Measurements from ENCODE around the gene AGBL4.
"Not testable (repeated sequence)": the region's sequence is repeated elsewhere in the genome, so short reads cannot be mapped to it uniquely, and the experiment has no call there.

AGBL4 gene

DNA sequence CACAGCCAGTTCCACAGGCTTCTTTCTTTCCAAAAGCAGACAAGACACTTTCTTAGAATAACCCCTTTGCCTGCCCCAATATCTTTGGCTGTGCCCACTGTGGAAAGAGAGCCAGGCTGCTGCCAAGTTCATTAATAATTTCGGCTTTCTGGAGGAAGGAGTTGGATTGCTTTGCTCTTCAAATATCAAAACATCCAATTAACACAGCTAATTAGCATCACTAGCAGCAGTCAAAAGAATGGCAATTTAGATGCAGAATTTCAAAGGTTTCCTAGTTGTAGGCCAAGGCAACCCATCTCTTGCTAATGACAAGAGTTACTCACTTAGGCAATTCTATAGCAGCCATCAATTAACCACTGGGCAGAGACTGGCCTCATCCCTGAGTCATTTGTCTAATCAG lies 1460.7 kb downstream of the AGBL4 start:
- DNase-seq, result no peak

DNA sequence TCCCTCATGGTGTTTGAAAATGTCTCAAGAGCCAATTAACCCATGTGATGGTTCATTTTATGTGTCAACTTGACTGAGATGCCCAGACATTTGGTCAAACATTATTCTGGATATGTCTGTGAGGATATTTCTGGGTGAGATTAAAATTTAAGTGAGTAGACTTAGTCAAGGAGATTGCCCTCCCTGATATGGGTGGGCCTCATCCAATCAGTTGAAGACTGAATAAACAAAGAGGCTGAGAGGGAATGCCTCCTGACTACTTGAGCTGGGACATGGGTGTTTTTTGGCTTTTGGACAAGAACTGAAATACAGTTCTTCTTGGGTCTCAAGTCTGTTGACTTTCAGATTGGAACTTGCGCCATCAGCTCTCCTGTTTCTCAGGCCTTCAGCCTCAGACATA lies 1462.3 kb downstream of the AGBL4 start:
- DNase-seq, result no peak

DNA sequence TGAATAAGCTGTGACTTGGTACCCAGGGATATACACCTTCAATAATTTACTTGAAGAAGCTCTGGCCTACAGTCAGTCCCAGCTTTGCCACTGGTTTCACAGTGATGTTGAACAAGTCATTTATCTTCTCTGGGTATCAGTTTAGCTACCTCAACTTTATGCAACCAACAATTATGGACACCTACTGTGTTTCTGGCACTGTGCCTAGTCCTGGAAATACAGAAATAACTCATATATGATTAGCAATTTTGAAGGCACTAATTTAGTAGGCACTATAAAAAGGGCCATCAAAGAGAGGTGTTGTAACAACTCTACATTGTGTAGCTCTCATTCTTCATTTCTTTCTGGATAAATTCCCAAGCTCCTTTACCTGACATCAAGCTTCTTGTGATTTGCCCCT lies 1463.2 kb downstream of the AGBL4 start:
- DNase-seq, result no peak

DNA sequence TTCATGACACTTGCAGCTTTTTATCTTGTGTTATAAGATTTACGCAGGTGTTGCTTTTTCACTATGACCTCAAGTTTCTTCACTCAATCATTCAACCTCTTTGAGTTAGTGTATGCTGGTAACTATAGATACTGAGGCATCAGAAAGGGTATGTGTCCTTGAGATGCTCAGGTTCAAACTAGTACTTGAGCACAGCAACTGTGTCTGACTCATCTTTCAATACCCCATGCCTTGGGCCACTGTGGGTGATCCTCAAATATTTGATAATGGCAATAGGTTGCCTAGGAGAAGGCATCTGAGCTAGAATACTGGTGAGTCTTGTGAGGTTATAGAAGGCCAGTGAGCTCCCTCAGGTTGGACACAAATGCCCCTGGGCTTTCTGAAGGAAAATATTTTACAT lies 1463.6 kb downstream of the AGBL4 start:
- no peak for DNase-seq

DNA sequence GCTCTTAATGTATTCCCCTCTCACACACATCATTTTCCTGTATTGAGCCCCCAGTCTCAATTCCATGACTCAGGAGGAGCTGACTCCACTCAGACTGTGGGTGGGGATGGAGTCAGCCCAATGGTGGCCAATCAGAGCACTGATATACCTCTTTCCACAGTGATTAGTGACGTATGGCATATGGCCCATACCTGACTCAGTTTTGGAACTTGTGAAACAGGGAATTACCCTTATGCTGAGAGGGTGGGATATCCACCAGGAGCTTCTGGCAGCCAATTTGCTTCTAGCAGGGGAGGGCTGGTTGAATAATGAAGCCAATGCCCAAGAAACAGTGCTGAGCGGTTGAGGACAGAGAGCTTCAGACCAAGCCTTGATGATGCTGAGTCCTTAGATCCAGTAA lies 1465.4 kb downstream of the AGBL4 start:
- no peak for DNase-seq

DNA sequence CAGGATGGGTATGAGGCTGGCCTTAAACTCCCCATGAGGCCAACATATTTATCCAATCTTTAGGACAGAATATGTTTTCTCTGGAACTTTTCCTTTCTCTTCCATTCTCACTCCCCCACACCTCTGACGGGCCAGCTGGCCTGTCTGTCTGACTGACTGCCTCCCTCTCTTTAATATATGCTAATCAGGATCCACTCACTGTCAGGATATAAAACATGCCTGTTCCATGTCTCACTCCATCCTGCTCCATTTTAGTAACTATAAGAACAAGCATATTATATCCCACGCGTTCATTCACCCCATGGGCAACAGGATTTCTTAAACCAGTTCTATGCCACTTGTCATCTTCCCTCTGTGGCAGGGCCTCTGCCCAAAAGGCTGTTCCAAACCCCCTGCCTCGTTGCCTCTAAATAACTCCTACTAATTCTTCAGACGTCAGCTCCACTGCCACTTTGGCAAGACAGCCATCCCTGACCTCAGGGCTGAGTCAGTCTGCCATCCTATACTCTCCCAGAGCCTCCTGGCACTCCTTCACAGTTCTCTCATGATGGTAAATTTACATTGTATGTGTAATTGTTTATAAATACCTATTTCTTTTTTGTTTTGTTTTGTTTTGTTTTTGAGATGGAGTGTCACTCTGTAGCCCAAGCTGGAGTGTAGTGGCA lies 1467.4 kb downstream of the AGBL4 start:
- no peak for DNase-seq

DNA sequence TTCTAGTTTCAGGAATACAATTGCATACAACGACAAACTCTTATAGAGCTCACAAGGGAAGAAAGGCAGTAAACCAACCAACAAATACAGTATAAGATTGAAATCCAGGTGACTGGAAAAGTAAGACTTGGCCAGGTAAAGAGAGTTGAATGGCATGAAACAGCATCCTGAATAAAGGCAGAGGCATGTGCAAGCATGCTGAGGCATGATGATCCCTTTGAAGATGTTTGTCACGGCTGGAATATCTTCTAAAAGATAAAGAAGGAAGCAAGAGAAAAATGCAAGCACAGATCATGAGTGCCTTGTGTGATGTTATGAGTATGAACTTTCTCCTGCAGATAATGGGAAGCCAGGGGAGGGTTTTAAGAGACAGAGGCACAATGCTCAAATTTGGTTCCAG lies 1468.5 kb downstream of the AGBL4 start:
- no peak for DNase-seq

DNA sequence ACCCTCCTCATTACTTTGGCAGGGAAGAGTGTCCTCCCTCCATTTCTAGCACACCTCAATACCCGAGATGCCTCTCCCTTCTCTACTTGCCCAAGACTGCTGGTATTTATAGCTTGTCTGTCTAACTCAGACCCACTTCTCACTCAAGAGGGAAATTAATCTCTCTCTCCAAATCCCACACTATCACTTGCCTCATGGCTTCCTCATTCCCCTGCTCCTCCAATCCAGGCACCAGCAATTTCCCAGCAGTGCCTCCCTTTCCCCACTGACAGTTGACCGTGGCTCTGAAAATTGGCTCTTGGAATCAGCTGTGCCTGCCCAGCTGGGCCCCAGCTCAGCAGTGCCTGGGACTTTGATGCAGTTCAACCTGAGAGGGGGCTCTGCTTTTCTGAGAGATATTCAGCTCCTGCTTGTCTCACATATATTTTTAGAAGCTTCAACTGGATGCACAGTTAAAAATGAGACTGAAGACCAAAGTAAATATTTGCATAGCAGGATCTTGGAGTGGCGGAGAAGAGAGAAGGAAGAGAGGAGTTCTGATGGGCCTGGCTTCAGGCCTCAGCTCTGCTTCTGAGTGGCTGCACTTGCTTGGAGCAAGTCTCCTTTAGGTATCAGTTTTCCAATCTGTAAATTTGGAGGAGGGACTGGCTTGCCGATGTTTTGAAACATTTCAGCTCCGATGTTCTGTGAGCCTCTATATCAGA lies 1470.7 kb downstream of the AGBL4 start:
- DNase-seq, result no peak

DNA sequence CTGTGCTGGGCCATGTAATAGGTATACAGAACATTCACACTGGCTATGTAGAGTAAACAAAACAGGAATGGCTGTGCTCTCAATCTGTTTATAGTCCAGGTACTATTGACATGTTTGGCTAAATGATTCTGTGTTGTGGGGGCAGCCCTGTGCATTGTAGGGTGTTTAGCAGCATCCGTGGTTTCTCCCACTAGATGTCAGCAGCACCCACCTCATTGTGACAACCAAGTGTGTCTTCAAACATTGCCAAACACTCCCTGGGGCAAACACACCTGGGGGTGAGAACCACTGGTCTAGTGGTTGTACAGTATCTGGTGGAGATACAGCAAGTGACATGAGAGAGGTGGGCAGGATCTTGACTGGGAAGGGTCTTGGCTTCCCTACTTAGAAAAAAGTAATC lies 1471.3 kb downstream of the AGBL4 start:
- DNase-seq, result no peak

DNA sequence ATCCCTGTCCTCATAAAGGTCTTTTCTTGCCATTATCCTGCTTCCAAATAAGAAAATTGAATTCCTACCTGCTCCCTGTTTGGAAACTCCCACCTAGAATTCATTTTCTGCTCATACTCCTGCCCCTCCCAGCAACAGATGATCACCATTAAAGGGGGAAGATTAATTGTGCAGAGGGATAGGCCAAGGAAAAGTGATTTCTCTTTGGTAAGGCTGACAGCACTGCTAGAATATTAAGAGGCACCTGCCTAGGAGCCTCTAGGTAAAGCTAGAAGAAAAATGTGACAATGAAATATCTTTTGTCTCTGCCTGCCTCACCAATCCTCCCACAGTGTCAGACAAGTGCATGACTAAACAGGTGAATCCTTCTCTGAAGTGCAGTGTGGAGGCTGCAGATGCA lies 1474.8 kb downstream of the AGBL4 start:
- no peak for DNase-seq

DNA sequence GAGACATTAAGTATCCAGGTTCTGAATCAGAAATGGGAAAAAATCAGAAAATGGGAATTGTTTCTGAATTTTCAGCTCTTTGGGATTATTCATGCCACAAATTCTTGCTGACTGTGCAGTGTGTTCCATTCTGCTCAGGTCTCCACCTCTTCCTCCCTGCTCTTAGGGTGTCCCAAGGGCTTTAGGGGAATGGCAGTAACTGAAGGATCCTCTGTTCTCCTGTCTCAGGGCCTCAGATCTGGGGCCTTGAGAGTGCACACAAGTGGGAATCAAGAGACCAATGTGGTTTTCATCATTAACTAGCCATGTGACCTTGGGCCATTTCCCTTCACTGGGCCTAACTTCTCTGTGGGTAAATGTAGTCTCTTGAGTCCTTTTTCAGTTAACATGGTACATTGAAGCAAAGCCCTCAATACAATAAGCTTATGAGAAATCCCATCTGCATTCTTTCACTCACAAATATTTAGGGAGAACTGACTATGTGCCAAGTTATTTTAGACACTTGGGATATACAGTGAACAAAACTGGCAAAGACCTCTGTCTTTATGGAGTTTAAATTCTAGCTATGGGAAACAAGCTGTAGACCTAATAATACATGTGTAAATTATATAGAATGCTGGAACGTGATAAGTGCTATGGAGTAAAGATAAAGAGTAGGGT lies 1476.1 kb downstream of the AGBL4 start:
- DNase-seq, result no peak

DNA sequence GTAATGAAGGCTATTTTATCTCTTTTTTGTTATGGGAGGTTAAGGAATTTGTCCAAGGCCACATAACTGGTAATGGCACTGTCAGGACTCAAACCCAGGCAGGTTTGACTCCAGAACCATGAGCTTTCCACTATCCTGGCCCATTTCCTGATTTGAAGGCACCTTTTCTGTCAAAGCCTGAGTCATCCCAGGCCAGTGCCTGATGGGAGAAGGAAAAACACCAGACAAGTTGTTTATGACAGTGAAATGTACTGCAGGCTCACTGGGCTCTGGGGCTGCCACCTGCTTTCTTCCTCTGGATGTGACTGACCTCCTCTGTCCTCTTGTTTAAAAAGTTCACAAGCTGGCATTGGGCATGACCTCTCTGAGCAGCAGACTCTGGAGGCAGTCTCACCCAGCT lies 1479.9 kb downstream of the AGBL4 start:
- DNase-seq, result no peak

DNA sequence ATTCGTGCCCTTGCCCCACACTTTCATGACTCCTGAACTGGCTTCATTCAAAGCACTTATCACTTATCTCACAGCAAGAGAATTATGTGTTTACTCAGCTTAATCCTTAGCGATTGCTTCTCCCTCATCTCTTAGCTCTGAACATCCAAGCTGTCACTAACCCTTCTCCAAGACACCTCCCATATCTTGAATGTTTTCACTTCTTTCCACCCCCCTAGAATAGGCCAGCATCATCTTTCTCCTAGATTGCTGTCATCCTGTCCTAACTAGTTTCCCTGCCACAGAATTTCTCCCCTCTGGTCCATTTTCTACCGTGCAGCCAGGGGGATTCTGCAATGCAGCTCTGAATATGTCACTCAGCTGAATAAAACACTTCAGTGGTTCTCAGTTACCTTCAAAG lies 1483.2 kb downstream of the AGBL4 start:
- DNase-seq, result no peak

DNA sequence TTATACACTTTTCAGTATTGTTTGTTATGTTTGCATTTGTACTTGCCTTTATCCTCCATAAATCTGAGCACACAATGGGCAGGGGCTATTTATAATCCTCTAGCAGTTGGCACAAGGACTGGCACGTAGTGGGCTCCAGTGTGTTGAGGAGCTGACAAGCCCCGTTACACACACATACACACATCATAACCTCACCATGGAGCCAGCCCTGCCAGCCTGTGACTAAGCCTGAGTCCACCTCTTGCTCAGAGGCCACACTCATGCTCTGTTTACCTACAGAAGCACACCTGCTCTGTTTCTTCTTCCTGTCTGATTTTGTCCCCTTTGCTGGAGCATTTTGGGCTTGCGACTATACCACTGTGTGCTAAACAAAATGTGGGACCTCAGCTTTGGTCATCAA lies 1487.3 kb downstream of the AGBL4 start:
- DNase-seq, result no peak

DNA sequence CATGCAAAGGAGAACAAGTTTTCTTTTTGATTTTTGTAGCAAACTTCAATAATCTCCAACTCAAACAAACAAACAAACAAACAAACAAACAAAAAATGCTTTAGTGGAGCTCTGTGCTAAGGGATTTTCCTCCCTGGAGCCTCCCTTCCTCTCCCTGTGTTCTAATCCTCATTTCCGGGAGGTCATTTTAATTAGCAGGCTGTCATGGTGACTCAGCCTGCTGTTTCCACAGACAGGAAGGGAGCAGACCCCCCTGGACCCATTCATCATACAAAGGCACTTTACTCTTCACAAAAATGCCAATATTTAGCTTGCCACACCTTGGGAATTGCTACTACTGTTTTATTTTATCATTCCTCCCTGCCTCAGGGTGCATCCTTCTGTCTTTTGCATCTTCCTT lies 1490.8 kb downstream of the AGBL4 start:
- DNase-seq, result no peak

DNA sequence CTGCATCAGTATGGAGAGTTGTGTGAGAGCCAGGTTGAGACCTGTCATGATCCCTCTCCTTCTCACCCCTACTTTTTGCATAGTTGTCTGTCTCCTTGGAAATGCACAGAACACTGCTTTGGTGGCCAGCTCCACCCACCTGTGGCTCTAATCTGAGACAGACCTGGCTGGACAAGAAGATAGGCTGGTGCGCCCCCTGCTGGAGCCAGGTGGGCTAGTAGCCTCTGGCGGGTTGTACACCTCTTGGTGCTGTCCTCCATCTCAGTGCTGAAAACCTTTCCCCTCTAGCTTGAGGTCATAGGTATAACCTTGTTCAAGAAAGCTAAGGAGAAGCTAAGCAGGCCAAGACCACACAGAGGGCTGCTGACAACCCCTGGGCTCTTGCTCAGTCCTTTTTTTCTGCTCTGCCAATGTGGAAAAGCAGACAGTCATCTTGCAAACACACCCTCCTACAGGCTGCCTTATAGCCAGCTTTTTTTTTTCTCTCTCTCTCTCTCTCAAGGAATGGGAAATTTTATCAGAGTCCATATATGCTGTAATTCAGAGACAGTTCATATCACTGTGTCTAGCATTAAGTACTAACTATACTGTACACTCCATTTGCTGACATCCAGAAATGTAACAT lies 1492.9 kb downstream of the AGBL4 start:
- peak; percentile 72 for DNase-seq

DNA sequence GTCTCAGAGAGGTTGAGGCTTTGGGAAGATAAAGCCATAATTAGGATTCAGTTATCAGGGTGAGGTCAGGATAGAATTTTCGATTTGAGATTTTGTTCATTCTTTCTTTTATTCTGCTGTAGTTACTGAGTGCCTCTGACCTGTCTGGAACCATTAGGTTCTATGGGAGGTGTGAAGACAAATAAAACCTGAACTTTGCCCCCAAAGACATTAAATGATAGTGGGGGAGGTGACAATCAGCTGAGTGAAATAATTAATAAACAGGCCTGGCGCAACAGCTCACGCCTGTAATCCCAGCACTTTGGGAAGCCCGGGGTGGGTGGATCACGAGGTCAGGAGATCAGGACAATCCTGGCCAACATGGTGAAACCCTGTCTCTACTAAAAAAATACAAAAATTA lies 1496.7 kb downstream of the AGBL4 start:
- DNase-seq, result no peak

DNA sequence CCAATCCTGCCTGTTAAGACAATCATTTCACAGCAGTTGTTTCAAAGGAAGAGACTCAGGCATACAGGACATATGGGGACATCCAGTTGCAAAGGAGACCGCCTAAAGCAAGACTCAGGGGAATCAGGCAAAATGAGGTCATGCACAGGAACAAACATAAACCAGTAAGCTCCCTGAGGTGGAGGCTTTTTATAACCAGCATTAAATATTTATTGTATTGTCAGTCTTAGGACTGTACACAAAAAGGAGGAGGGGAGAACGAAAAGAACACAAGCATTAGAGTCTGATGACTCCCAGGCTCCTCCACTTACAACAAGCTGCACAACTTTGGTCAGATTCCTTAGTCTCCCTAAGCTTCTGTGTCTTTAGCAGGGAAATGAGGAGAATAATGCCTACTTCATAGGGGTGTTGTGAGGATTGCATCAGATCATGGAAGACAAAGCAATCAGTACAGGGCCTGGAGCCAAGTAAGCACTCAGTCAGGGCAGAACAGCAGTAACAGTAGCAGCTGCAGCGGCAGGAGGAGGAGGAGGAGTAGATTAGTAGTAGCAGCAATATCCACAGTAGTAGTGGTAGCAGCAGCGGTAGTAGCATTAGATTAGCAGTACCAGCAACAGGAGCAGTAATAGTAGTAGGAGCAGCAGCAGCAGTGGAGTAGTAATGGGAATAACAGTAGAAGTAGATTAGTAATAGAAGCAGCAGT lies 1497.6 kb downstream of the AGBL4 start:
- no peak for DNase-seq

DNA sequence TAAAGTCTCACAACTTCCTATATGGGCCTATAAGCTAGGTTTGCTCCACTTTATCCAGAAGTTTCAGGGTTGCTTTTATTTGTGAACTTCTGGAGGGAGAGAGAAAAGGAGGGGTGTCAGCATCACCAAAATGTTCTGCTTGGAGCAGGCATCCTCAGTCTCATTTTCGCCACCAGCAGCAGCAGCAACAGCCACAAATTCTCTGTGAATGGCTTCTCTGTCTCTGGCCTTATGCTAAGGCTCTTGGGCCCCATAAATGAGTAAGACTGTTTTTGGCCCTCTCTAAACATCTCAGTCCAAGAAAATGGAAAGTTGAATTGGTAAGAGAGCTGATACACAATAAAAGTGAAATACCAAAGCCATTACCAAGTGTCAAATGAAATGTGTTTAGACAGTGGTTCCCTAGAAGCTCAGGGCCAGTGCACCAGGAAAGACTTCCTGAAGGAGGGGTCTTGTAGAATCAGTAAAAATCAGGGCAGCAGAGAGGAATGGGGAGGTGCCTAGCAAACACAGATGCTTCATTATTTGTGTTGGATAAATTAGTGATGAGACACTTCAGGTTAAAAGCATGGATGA lies 1498.8 kb downstream of the AGBL4 start:
- no peak for DNase-seq

DNA sequence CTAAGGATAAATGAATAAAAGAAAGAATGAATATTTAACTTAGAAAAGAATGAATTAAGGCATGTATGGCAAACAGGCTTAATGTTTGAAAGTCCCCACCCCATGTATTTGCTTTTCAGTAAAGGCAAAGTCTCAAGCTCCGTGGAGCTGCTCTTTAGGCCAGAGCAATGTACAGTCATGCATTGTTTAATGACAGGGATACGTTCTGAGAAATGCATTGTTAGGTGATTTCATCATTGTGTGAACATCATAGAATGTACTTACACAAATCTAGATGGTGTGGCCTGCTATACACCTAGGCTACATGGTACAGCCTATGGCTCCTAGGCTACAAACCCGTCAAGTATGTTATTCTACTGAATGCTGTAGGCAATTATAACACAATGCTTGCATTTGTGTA lies 1500.2 kb downstream of the AGBL4 start:
- no peak for DNase-seq

DNA sequence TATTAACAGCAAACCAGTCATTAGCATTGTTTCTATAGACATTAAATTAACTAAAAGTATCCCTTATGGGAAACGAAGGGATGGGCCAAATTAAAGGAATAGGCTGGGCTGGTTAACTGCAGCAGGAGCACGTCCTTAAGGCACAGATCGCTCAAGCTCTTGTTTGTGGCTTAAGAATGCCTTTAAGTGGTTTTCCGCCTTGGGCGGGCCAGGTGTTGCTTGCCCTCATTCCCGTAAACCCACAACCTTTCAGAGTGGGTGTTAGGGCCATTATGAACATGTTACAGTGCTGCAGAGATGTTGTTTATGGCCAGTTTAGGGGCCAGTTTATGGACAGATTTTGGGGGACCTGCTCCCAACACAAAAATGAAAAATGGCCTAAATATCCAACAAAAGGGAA lies 1503.9 kb downstream of the AGBL4 start:
- not testable (repeated sequence) for DNase-seq

DNA sequence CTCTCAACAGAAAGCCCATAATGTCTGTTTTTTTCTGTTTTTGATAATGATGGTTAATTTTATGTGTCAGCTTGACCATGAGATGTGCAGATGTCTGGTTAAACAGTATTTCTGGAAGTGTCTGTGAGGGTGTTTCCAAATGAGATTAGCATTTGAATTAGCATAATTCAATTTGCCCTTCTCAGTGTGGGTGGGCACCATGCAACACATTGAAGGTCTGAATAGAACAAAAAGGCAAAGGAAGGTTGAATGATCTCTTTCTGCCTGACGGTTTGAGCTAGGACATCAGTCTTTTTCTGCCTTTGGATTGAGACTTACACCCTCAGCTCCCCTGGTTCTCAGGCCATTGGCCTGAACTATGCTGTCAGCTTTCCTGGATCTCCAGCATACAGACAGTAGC lies 1516.9 kb downstream of the AGBL4 start:
- DNase-seq, result no peak

Measured in NCI-H1048 (cell line).